ENCODE data around the gene HHIPL1. TPM values are rescaled to one million over a fixed set of nuclear protein-coding genes. Genes with fewer than 3 reads are reported as not detected.

HHIPL1 gene
- total RNA-seq, 2 experiments from 2014 or later: 0.05 TPM; not detected in 1

DNA sequence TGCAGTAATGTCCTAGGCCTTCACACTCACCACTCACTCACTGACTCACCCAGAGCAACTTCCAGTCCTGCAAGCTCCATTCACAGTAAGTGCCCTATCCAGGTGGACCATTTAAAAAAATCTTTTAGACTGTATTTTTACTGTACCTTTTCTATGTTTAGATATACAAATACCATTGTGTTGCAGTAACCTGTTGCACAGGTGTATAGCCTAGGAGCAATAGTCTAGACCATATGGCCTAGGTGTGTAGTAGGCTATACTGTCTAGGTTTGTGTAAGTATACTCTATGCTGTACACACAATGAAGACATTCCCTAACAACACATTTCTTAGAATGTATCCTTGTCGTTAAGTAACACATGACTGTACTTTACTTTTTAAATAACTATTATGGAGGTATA is 56.3 kb downstream of the HHIPL1 start:
- Mint-ChIP-seq H3K27ac (no peak overlapping the region), H3K27me3 (peaks cover 20% of the 10 kb centered on the region), H3K36me3 (ENCODE audit: low read depth) (no peaks in the 10 kb centered on the region), H3K9me3 (peaks cover 22% of the 10 kb centered on the region), H3K4me1 (peaks cover 9% of the 10 kb centered on the region), H3K4me3 (no peak overlapping the region)
- ChIA-PET CTCF (interaction anchor here (0.8 kb wide), 1 partner anchor 124 kb away, joined by 3 read pairs; no protein-coding TSS in a partner anchor), POLR2A (no interaction called here)
- no peak for DNase-seq

DNA sequence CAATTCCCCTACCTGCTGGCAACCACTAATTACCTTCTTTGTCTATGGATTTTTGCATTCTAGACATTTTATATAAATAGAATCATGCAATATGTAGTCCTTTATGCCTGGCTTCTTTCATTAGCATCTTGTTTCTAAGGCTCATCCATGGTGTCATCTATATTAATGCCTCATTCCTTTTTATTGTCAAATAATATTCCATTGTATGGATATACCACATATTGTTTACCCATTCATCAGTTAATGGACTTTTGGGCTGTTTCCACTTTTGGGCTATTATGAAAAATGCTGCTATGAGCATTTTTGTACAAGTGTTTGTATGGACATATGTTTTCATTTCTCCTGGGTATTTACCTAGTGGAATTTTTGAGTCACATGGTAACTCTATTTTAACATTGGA is 57.2 kb downstream of the HHIPL1 start:
- no peak overlapping the region for H3K27ac Mint-ChIP-seq
- H3K27me3 Mint-ChIP-seq: peaks cover 12% of the 10 kb centered on the region
- no peaks in the 10 kb centered on the region for H3K36me3 Mint-ChIP-seq (ENCODE audit: low read depth)
- POLR2A ChIA-PET: no interaction called here
- DNase-seq: no peak
- peaks cover 22% of the 10 kb centered on the region for H3K9me3 Mint-ChIP-seq
- peaks cover 9% of the 10 kb centered on the region for H3K4me1 Mint-ChIP-seq
- H3K4me3 Mint-ChIP-seq: no peak overlapping the region
- CTCF ChIA-PET: no interaction called here

DNA sequence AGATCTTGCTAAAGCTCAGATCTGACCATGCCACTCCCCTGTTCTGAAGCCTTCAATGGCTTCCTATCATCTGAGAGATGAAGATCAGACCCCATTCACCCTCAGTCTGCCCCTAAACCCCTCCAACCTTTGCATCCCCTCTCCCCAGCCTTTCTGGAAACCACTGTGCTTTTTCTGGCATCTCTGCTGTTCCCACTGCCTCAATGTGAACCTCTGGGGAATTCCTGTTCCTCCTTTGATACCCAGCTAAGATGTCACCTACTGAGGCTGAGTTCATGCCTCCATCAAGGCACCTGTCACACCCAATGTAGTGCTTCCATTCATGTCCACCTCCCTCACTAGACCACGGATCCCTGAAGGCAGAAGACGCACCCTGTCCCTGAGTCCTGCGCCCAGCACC is 58.5 kb downstream of the HHIPL1 start:
- Mint-ChIP-seq H3K4me3 (no peak overlapping the region), H3K27ac (no peak overlapping the region), H3K27me3 (peaks cover 5% of the 10 kb centered on the region), H3K9me3 (peaks cover 22% of the 10 kb centered on the region), H3K36me3 (ENCODE audit: low read depth) (no peaks in the 10 kb centered on the region), H3K4me1 (peaks cover 9% of the 10 kb centered on the region)
- CTCF ChIA-PET: interaction anchor here (0.6 kb wide), 1 partner anchor 16 kb away, joined by 3 read pairs; no protein-coding TSS in a partner anchor
- no peak for DNase-seq
- POLR2A ChIA-PET: no interaction called here

DNA sequence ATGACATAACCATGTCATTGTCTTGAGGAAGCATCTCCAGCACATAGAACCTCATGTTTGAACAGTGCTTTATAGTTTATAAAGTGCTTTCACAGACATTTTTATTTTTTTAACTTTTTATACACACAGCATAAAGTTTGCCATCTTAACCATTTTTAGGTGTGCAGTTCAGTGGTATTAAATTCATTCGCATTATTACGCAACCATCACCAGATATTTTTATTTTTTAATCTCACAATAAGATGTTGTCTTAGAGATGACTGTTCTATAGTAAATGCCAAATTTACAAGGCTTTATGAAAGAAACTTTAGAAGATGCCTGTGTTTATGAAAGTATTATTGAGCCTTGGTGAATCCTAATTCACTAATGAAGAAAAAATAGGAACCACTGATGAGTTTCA is 59.1 kb downstream of the HHIPL1 start:
- H3K4me1 Mint-ChIP-seq: peaks cover 4% of the 10 kb centered on the region
- POLR2A ChIA-PET: no interaction called here
- peaks cover 22% of the 10 kb centered on the region for H3K9me3 Mint-ChIP-seq
- no peak overlapping the region for H3K4me3 Mint-ChIP-seq
- H3K36me3 Mint-ChIP-seq (ENCODE audit: low read depth): no peaks in the 10 kb centered on the region
- DNase-seq: no peak
- peaks cover 5% of the 10 kb centered on the region for H3K27me3 Mint-ChIP-seq
- CTCF ChIA-PET: no interaction called here
- no peak overlapping the region for H3K27ac Mint-ChIP-seq

DNA sequence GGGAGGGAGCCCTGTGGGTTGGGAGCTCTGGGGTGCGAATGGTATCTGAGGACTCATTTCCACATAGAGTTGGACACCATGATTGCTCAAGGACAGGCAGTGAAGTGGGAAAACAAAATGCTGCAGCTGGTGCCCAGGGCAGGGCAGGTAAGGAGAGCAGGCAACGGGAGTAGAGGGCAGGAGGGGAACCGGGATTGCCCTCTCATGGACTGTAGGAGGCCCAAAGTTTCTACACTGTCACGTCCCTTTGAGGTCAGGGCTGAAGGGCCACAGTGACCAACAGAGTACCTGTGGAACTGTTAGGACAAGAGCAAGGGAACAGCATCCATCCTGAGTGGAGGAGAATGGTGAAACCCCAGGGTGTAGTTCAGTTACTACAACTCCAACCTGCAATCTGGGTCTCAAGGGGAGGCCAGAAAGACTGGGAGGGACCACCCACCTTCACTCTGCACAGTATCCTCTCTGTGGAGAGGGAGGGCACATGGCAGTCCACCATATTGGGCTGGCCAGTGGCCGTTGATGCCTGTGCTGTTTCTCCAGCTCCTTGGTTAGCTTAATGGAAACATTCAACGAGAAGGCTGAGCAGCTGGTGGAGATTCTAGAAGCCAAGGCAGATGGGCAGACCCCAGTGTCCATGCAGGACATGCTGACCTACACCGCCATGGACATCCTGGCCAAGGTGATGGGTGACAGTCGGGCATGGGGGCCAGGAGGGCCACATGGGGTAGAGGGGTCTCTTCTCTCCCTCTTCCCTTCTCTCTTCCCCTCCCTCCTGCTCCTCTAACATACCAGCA is 61.4 kb downstream of the HHIPL1 start:
- Mint-ChIP-seq H3K27me3 (peaks cover 5% of the 10 kb centered on the region), H3K36me3 (ENCODE audit: low read depth) (no peaks in the 10 kb centered on the region), H3K4me3 (no peak overlapping the region), H3K9me3 (peaks cover 22% of the 10 kb centered on the region), H3K4me1 (no peaks in the 10 kb centered on the region), H3K27ac (no peak overlapping the region)
- CTCF ChIA-PET: no interaction called here
- POLR2A ChIA-PET: no interaction called here
- no peak for DNase-seq

DNA sequence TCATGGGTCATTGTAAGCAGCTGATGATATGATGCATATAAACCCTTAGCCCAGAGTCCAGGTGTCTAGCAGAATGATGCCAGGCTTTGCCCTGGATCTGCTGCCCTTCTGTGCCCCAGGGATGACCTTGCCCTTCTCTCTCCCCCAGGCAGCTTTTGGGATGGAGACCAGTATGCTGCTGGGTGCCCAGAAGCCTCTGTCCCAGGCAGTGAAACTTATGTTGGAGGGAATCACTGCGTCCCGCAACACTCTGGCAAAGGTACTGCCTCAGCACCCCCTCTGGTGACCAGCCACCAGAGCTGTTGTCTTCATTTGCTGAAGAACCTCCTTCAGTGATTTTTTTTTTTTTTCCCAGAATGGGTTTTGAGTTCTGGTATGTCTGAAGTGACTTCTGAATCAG is 62.5 kb downstream of the HHIPL1 start:
- Mint-ChIP-seq H3K4me1 (no peaks in the 10 kb centered on the region), H3K4me3 (no peak overlapping the region), H3K9me3 (peaks cover 18% of the 10 kb centered on the region), H3K27me3 (peaks cover 5% of the 10 kb centered on the region), H3K36me3 (ENCODE audit: low read depth) (no peaks in the 10 kb centered on the region), H3K27ac (no peak overlapping the region)
- CTCF ChIA-PET: interaction anchor here (0.6 kb wide), 1 partner anchor 29 kb away, joined by 3 read pairs; no protein-coding TSS in a partner anchor
- POLR2A ChIA-PET: no interaction called here
- DNase-seq: no peak

DNA sequence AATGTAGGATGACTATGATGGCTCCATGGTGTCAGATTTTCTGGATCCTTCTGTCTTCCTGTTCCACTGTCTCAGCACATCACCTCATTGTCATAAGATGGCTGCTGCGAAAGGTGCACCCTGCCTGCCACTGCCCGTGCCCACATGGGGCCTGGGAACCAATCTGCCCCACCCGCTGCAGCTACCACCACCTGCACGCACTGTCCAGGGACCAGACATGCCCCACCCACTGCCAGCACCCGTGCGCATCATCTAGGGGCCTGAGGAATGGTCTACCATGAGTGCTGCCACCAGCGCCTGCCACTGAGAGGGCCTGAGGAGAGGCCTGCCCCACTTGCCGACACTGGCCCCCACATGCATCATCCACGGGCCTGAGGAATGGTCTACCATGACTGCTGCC is 63.0 kb downstream of the HHIPL1 start:
- H3K4me1 Mint-ChIP-seq: no peaks in the 10 kb centered on the region
- H3K4me3 Mint-ChIP-seq: no peak overlapping the region
- DNase-seq: no peak
- ChIA-PET CTCF (interaction anchor here (0.6 kb wide), 1 partner anchor 29 kb away, joined by 3 read pairs; no protein-coding TSS in a partner anchor), POLR2A (no interaction called here)
- H3K9me3 Mint-ChIP-seq: peaks cover 16% of the 10 kb centered on the region
- peaks cover 5% of the 10 kb centered on the region for H3K27me3 Mint-ChIP-seq
- no peak overlapping the region for H3K27ac Mint-ChIP-seq
- no peaks in the 10 kb centered on the region for H3K36me3 Mint-ChIP-seq (ENCODE audit: low read depth)

DNA sequence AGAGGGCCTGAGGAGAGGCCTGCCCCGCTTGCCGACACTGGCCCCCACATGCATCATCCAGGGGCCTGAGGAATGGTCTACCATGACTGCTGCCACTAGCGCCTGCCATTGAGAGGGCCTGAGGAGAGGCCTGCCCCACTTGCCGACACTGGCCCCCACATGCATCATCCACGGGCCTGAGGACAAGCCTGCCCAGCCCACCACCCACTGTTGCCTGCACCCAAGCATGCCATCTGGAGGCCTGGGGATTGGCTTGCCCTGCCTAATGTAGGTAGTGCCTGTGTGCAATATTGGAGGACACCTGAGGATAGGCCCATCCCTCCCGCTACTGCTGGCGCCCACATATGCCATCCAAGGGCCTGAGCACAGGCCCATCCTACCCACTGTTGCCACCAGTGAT is 63.5 kb downstream of the HHIPL1 start:
- H3K36me3 Mint-ChIP-seq (ENCODE audit: low read depth): no peaks in the 10 kb centered on the region
- ChIA-PET POLR2A (no interaction called here), CTCF (no interaction called here)
- H3K27ac Mint-ChIP-seq: no peak overlapping the region
- no peak overlapping the region for H3K4me3 Mint-ChIP-seq
- DNase-seq: no peak
- no peaks in the 10 kb centered on the region for H3K4me1 Mint-ChIP-seq
- H3K9me3 Mint-ChIP-seq: peaks cover 10% of the 10 kb centered on the region
- peaks cover 2% of the 10 kb centered on the region for H3K27me3 Mint-ChIP-seq

DNA sequence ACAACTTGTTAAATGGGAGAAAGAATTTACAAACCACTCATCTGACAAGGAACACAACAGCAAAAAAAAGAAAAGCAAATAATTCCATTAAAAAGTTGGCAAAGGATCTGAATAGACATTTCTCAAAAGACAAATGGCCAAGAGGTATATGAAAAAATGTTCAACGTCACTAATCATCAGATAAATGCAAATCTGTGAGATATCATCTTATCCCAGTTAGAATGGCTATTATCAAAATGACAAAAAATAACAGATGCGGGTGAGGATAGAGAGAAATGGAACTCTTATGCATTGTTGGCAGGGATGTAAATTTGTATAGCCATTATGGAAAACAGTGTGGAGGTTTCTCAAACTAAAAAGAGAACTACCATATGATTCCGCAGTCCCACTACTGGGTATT is 69.0 kb downstream of the HHIPL1 start:
- DNase-seq: no peak
- Mint-ChIP-seq H3K9me3 (no peaks in the 10 kb centered on the region), H3K36me3 (ENCODE audit: low read depth) (no peaks in the 10 kb centered on the region), H3K27me3 (peaks cover 6% of the 10 kb centered on the region), H3K4me3 (no peak overlapping the region), H3K27ac (no peak overlapping the region), H3K4me1 (no peaks in the 10 kb centered on the region)
- CTCF ChIA-PET: no interaction called here
- POLR2A ChIA-PET: no interaction called here

DNA sequence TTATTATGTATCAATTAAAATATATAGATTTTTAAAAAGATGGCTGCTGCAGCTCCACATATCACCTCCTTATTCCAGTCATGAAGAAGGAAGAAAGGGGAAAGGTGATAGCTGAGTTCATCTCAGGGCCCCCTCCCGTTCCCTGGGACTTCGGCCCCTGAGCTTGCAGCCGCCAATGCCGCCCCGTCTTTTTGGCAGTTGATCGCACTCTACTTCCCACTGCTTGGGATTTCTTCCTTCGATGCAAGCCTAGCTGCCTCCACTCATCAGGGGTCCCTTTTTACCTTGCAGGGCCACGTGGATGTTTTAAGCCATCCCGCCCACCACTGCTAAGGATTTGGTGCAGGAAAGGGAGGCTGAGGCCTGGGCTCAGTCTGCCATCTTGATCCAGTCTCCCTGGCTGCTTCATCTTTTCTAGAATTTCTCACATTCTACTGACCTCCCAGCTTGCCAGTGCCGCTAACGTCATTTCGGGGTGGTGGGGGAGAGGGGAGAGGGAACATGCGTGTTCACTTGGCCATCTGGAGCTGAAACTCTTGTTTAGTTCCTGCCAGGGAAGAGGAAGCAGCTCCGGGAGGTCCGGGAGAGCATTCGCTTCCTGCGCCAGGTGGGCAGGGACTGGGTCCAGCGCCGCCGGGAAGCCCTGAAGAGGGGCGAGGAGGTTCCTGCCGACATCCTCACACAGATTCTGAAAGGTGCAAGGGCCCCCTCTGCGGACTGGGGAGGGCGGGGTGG is 70.5 kb downstream of the HHIPL1 start:
- no peaks in the 10 kb centered on the region for H3K4me1 Mint-ChIP-seq
- no peak overlapping the region for H3K4me3 Mint-ChIP-seq
- no peaks in the 10 kb centered on the region for H3K36me3 Mint-ChIP-seq (ENCODE audit: low read depth)
- no peak overlapping the region for H3K27ac Mint-ChIP-seq
- ChIA-PET POLR2A (interaction anchor here (0.6 kb wide), 1 partner anchor 27 kb away, joined by 3 read pairs; no protein-coding TSS in a partner anchor), CTCF (interaction anchor here (1.5 kb wide), 1 partner anchor 28 kb away, joined by 3 read pairs; no protein-coding TSS in a partner anchor)
- H3K9me3 Mint-ChIP-seq: no peaks in the 10 kb centered on the region
- peaks cover 6% of the 10 kb centered on the region for H3K27me3 Mint-ChIP-seq
- DNase-seq: no peak

DNA sequence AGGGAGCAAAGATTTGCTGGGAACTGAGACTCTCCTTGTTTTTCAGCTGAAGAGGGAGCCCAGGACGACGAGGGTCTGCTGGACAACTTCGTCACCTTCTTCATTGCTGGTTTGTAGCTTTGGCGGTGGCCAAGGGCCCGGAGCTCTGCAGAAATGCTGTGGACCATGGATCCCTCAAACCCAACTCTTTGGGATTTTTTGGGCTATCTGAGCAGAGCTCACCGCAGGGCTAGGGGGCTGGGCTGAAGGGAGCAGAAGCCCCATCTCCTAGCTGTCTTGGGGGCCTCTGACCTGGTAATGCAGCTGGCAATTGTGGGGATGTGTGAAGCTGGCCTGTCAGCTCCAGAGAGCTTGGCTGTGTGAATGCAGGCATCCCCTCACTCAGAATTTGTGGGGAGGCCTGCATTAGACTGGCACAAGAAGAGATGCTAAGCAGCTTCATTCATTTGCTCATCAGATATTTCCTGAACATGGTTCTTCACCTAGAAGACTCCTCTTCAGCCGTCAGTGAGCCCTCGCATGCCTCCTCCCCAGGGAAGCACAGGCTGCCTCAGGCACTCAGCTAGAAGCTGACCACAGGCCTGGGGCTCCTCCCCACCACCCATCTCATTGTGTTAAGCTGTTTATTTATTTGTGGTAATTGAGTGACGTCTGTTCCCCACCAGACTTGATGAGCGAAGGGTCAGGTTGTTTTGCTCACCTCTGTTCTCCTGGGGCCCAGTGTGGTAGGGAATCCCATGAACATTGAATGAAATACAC is 71.3 kb downstream of the HHIPL1 start:
- peaks cover 6% of the 10 kb centered on the region for H3K27me3 Mint-ChIP-seq
- CTCF ChIA-PET: interaction anchor here (1.0 to 1.5 kb wide), 2 partner anchors 14 to 29 kb away, joined by 3 to 4 read pairs; no protein-coding TSS in a partner anchor
- no peaks in the 10 kb centered on the region for H3K36me3 Mint-ChIP-seq (ENCODE audit: low read depth)
- no peaks in the 10 kb centered on the region for H3K9me3 Mint-ChIP-seq
- no peaks in the 10 kb centered on the region for H3K4me1 Mint-ChIP-seq
- POLR2A ChIA-PET: no interaction called here
- H3K4me3 Mint-ChIP-seq: no peak overlapping the region
- no peak for DNase-seq
- H3K27ac Mint-ChIP-seq: no peak overlapping the region

DNA sequence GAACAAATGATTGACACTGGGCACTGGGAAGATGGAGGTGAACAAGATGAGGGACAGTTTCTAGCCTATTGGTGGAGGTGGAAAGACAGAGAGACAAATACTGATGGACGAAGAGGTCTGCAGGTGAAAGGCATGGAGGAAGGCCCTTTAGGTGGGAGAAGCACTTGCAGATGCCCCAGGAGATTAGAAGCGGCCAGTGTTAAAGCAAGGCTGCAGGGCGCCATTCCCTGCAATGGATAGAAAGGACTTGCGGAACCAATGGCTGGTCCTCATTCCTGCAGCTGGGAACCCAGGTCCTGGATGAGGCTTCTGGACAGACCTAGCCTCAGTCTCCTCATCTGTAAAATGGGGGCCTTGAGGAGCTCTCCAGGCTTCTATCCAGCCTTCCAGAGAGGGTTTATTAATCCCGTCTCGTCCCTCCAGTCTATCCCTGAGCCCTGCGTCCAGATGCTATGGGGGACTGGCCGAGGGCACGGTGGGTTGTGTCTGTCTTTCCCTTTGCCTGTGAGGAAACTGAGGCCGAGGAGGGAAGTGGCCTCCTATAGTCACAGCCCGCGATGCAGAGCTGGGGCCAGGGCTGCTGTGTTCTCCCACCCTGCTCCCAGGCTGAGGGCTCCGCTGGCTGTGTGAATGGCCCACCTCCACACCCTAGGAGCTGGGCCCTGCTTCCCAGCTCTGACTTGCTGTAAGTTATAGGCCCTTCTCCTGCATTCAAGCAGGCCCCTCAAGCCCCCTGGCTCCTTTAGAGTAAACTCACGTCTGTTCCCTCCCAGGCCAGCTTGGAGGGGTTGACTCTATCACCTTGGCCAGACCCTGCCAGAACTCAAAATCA is 72.1 kb downstream of the HHIPL1 start:
- ChIA-PET CTCF (interaction anchor here (1.0 to 1.5 kb wide), 2 partner anchors 13 to 29 kb away, joined by 3 to 4 read pairs; no protein-coding TSS in a partner anchor), POLR2A (no interaction called here)
- Mint-ChIP-seq H3K27ac (no peak overlapping the region), H3K36me3 (ENCODE audit: low read depth) (no peaks in the 10 kb centered on the region), H3K4me1 (no peaks in the 10 kb centered on the region), H3K27me3 (peaks cover 6% of the 10 kb centered on the region), H3K4me3 (no peak overlapping the region), H3K9me3 (no peaks in the 10 kb centered on the region)
- no peak for DNase-seq
